Measurements from ENCODE around the gene TES. TPM values are rescaled to one million over a fixed set of nuclear protein-coding genes. Genes with fewer than 3 reads are reported as not detected.

TES gene
- total and polyA plus RNA-seq, 4 donors, result 5.7 to 11.8 (median 7.5) TPM

GRCh38 chr7:116214921-116215320, 4.6 kb downstream of the TES start:
- H3K4me1 ChIP-seq (ENCODE audit: control insufficient read depth in 4 of 4, insufficient read depth in 4 of 4, low read length in 3 of 4), result peaks cover 0 to 12% (median 5%) of the 10 kb centered on the region in 4 donors
- H3K9ac ChIP-seq (ENCODE audit: low read depth in 1 of 2, low read length in 2 of 2), result no peak overlapping the region
- H3K27me3 ChIP-seq (ENCODE audit: control insufficient read depth in 4 of 4, insufficient read depth in 4 of 4, low read length in 3 of 4), result no peaks in the 10 kb centered on the region
- no peak for DNase-seq (ENCODE audit: low spot score)
- TF ChIP-seq ATF3 (IDR thresholded peaks at IDR 0.05) (no peak), ZBTB33 (IDR thresholded peaks at IDR 0.05) (no peak), HNF4G (IDR thresholded peaks at IDR 0.05) (no peak), FOXA1 (IDR thresholded peaks at IDR 0.05) (no peak), REST (IDR thresholded peaks at IDR 0.05) (no peak), TAF1 (conservative IDR thresholded peaks at IDR 0.05) (no peak), HNF4A (conservative IDR thresholded peaks at IDR 0.05) (no peak), NR2F2 (IDR thresholded peaks at IDR 0.05) (no peak), GABPA (IDR thresholded peaks at IDR 0.05 in 1 of 2, conservative IDR thresholded peaks at IDR 0.05 in 1 of 2) (no peak), JUND (IDR thresholded peaks at IDR 0.05) (no peak), RXRA (IDR thresholded peaks at IDR 0.05) (no peak), YY1 (IDR thresholded peaks at IDR 0.05) (no peak)
- WGBS, result 96% methylated on average over 3 of the region's 3 CpGs
- no peak overlapping the region for H3K4me3 ChIP-seq (ENCODE audit: low read depth in 1 of 3, low read length in 3 of 3)
- H3K36me3 ChIP-seq (ENCODE audit: control insufficient read depth in 4 of 4, insufficient read depth in 3 of 4, low read depth in 1 of 4, low read length in 3 of 4), result no peaks in the 10 kb centered on the region
- no peak overlapping the region for H3K27ac ChIP-seq (ENCODE audit: low read depth in 1 of 2, low read length in 2 of 2)
- no peaks in the 10 kb centered on the region for H3K9me3 ChIP-seq (ENCODE audit: control insufficient read depth in 4 of 4, low read length in 3 of 4)

GRCh38 chr7:116215551-116215950, 5.2 kb downstream of the TES start:
- WGBS, result 93% methylated on average over 2 of the region's 2 CpGs
- H3K27ac ChIP-seq (ENCODE audit: low read depth in 1 of 2, low read length in 2 of 2), result no peak overlapping the region
- H3K9me3 ChIP-seq (ENCODE audit: control insufficient read depth in 4 of 4, low read length in 3 of 4), result no peaks in the 10 kb centered on the region
- H3K4me1 ChIP-seq (ENCODE audit: control insufficient read depth in 4 of 4, insufficient read depth in 4 of 4, low read length in 3 of 4), result peaks cover 0 to 12% (median 6%) of the 10 kb centered on the region in 4 donors
- no peak for DNase-seq (ENCODE audit: low spot score)
- H3K36me3 ChIP-seq (ENCODE audit: control insufficient read depth in 4 of 4, insufficient read depth in 3 of 4, low read depth in 1 of 4, low read length in 3 of 4), result no peaks in the 10 kb centered on the region
- no peak overlapping the region for H3K9ac ChIP-seq (ENCODE audit: low read depth in 1 of 2, low read length in 2 of 2)
- no peaks in the 10 kb centered on the region for H3K27me3 ChIP-seq (ENCODE audit: control insufficient read depth in 4 of 4, insufficient read depth in 4 of 4, low read length in 3 of 4)
- TF ChIP-seq HNF4G (IDR thresholded peaks at IDR 0.05) (no peak), FOXA2 (IDR thresholded peaks at IDR 0.05) (no peak), FOXA1 (IDR thresholded peaks at IDR 0.05) (no peak), NR2F2 (IDR thresholded peaks at IDR 0.05) (no peak), MAX (IDR thresholded peaks at IDR 0.05) (no peak), RXRA (IDR thresholded peaks at IDR 0.05) (no peak), REST (IDR thresholded peaks at IDR 0.05) (no peak), ATF3 (IDR thresholded peaks at IDR 0.05) (no peak), RAD21 (IDR thresholded peaks at IDR 0.05) (no peak), SP1 (IDR thresholded peaks at IDR 0.05) (no peak), JUND (IDR thresholded peaks at IDR 0.05) (no peak), ZBTB33 (IDR thresholded peaks at IDR 0.05) (no peak), HNF4A (conservative IDR thresholded peaks at IDR 0.05) (no peak), YY1 (IDR thresholded peaks at IDR 0.05) (no peak), GABPA (IDR thresholded peaks at IDR 0.05 in 1 of 2, conservative IDR thresholded peaks at IDR 0.05 in 1 of 2) (no peak), TAF1 (conservative IDR thresholded peaks at IDR 0.05) (no peak)
- no peak overlapping the region for H3K4me3 ChIP-seq (ENCODE audit: low read depth in 1 of 3, low read length in 3 of 3)

All from liver (tissue), 9 donors.